Stimulated activated naive CD4-positive, alpha-beta T cell (primary cell): ENCODE results near the gene GIMAP4.
"Not testable (repeated sequence)": the region's sequence is repeated elsewhere in the genome, so short reads cannot be mapped to it uniquely, and the experiment has no call there.

Experiments used
- DNase-seq, 6 experiments: peaks; one replicate each; lab custom pipeline; 2025; lab: John Stamatoyannopoulos, UW

Gene GIMAP4

GRCh38 chr7:150580638-150581394 is 13.6 kb downstream of the GIMAP4 start:
- no peak for DNase-seq

DNA sequence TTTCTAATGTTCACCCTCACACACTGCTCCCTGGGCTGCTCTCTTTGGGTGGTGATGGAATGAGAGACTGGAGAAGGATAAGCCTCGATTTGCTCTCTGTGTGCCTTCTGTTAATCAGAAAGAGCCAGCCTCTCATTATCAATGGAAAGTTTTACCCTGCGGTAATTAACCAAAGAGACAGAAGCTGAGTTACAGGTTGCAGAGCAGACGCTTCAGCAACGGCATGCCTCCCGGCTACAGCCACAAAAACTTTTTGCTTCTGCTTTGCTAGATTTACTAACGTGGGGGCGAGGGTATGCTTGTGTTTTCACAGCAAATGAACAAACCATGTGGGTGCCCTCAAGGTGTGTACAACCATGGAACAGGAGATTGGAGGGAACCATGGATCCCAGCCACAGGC is 18.0 kb downstream of the GIMAP4 start:
- DNase-seq = peak in 2 of 6 experiments; percentile 29 to 46

- DNase-seq = no peak
These were observed 19.0 kb downstream of the GIMAP4 start for GRCh38 chr7:150586068-150586784.

DNA sequence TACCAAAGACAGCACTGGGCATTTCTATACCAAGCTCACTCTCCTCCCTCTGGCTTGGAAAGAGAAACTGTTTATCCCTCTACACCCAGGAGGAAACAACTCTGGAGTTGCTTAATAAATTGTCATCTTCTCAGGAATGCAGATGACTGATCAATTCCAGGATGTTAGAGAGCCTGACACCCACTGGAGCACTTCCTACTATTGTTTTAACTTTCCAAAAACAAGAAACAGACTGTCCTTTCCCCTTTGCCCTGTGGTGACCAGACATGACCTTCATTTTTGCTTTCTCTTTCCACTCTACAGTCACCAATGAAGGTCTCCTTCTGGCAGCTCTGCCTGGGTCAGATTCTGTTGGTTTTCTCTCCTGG is 19.6 kb downstream of the GIMAP4 start:
- DNase-seq = no peak

- DNase-seq = no peak
These were observed 20.4 kb downstream of the GIMAP4 start for GRCh38 chr7:150587551-150587950.

GRCh38 chr7:150594805-150595204 is 27.6 kb downstream of the GIMAP4 start:
- no peak for DNase-seq

- no peak for DNase-seq
These were observed 28.2 kb downstream of the GIMAP4 start for GRCh38 chr7:150595361-150595760.

GRCh38 chr7:150603600-150603999 is 36.4 kb downstream of the GIMAP4 start:
- DNase-seq = peak in 3 of 6 experiments; percentile 48 to 78 (median 68)

DNA sequence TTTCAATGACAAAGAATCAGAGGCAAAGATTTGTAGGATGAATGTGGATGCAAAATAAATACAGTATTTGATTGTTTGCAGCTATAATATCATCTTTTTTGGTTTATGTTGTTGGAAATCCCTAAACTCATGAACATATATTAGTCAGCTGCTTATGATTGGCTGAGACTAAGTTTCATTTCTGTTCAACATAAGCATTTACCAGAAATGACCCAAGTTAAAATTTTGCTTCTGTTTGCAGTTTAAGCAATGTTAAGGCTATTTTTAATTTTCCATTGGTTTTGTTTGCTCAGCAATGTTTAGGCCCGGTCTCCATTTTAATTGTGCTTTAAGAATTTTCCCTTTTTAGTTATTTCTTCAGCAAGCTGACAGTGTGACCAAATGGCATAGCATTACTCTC is 43.0 kb downstream of the GIMAP4 start:
- DNase-seq = no peak

- peak in 1 of 6 experiments; percentile 18 for DNase-seq
These were observed 45.7 kb downstream of the GIMAP4 start for GRCh38 chr7:150612925-150613324.

DNA sequence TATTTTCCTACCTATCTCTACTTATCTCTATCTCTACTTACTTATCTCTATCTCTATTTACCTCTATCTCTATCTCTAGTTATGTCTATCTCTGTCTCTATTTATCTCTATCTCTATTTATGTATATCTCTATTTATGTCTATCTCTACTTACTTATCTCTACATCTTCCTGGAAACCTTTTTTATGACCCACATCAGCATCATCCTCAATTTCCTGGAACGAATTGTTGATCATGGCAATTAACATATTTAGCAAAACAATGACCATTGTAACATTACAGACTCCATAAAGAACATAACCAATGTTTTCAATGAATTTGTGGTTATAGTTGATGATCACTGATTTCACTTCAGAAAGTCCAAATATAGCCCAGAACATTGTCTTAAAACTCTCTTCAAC is 46.7 kb downstream of the GIMAP4 start:
- DNase-seq = no peak

DNA sequence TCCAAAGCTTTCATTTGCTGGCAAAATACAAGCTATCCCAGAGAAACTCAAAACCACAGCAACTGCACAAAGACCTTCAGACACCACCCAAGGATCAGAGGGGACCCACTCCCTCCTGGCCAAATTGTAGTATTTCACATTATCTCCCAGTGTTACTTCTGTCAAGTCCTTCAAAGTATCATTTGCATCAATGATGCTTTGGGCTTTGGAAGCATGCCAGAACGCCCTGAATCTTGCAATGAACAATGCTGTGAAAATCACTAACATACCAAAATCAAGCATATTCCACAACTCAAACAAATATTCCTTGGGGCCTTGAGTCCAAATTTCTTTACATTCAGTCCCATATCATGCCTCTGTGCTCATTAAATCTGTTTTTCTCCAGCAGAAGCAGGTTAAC is 47.2 kb downstream of the GIMAP4 start:
- peak in 1 of 6 experiments; percentile 14 for DNase-seq

DNA sequence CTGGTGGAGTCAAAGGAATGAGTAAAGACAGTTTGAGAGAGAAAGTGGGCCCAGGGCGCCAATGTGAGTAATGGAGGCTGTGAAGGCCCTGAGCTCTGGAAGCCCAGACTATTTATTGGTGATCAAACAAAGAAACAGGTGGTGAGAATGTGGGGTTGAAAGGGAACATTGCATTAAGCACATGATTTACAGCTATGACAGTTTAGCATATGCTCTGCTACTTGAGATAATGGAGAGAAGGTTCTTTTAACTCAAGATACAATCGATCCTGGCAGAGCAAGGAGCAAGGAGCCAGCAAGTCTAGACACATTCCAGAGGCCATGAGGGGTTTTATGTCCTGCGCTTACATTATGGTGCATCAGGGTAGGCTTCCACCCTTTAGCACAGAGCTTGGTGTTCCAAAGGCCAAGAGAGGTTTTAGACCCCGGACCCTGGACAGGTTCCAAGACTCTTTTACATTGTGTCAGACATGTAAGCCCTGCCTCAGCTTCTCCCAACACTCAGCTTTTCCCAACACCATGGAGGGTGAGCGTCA is 48.1 kb downstream of the GIMAP4 start:
- not testable (repeated sequence) for DNase-seq

GRCh38 chr7:150620061-150620460 is 52.9 kb downstream of the GIMAP4 start:
- DNase-seq = no peak

GRCh38 chr7:150620617-150621371 is 53.6 kb downstream of the GIMAP4 start:
- no peak for DNase-seq

- DNase-seq = no peak
These were observed 54.2 kb downstream of the GIMAP4 start for GRCh38 chr7:150621376-150621775.
